Naive B cell (primary cell): ENCODE measurements around the gene ETS2. TPM values are rescaled to one million over a fixed set of nuclear protein-coding genes. Genes with fewer than 3 reads are reported as not detected.

Experiments used
- ATAC-seq, 2 donors: fragments of 150-1000 bp; cut with Tn5 transposase; 2 replicates each; pipeline ENCODE4 v1.10.0; 2021; ENCODE audit warnings: low read depth in 2 of 2, mild to moderate bottlenecking in 2 of 2, moderate library complexity in 2 of 2
- DNase-seq: peaks from one replicate; pipeline ENCODE4 v3.0.0; 2022
- H3K27ac Mint-ChIP-seq, 6 donors: one replicate each; pipeline ENCODE4 v1.8.0; 2020 to 2022; ENCODE audit warnings: mild to moderate bottlenecking in 6 of 6, mixed read lengths in 6 of 6, moderate library complexity in 5 of 6, inconsistent platforms in 2 of 6
- H3K27me3 Mint-ChIP-seq, 3 donors: one replicate each; pipeline ENCODE4 v1.8.0; 2021 to 2022; ENCODE audit warnings: mixed read lengths in 3 of 3, mild to moderate bottlenecking in 1 of 3
- H3K36me3 Mint-ChIP-seq, 2 donors: one replicate each; pipeline ENCODE4 v1.8.0; 2020 to 2022; ENCODE audit warnings: mixed read lengths in 2 of 2, inconsistent platforms in 1 of 2, mild to moderate bottlenecking in 1 of 2
- H3K4me1 Mint-ChIP-seq, 3 donors: one replicate each; pipeline ENCODE4 v1.8.0; 2020 to 2022; ENCODE audit warnings: mixed read lengths in 3 of 3, inconsistent platforms in 1 of 3, mild to moderate bottlenecking in 1 of 3, moderate library complexity in 1 of 3
- H3K4me3 Mint-ChIP-seq, 8 donors: one replicate each; pipeline ENCODE4 v1.8.0; 2020 to 2022; ENCODE audit warnings: mild to moderate bottlenecking in 8 of 8, mixed read lengths in 8 of 8, moderate library complexity in 8 of 8, inconsistent platforms in 2 of 8
- H3K9me3 Mint-ChIP-seq, 7 donors: one replicate each; pipeline ENCODE4 v1.8.0; 2020 to 2022; ENCODE audit warnings: mixed read lengths in 7 of 7, mild to moderate bottlenecking in 5 of 7, inconsistent platforms in 2 of 7, moderate library complexity in 1 of 7
- polyA plus RNA-seq, 6 donors: library from polyadenylated mRNA; unstranded; fragments of 300-500 nt; fragmentation: Illumina TruSeq; gene quantifications; one replicate each; pipeline ENCODE4 v1.2.3, GENCODE V29; 2021; ENCODE audit warnings: low read depth in 6 of 6

ETS2 gene
- polyA plus RNA-seq, 6 donors from 2014 or later: 1.4 to 2.7 (median 1.6) TPM

GRCh38 chr21:38798481-38798882 lies 7.2 kb upstream of the ETS2 start:
- H3K36me3 Mint-ChIP-seq: no peaks in the 10 kb centered on the region
- peaks cover 0 to 5% (median 4%) of the 10 kb centered on the region in 3 donors for H3K4me1 Mint-ChIP-seq
- ATAC-seq (no peak), DNase-seq (no peak)
- peaks cover 28 to 71% (median 44%) of the 10 kb centered on the region in 3 donors for H3K27me3 Mint-ChIP-seq
- H3K4me3 Mint-ChIP-seq: no peak overlapping the region
- no peaks in the 10 kb centered on the region for H3K9me3 Mint-ChIP-seq
- no peak overlapping the region for H3K27ac Mint-ChIP-seq

DNA sequence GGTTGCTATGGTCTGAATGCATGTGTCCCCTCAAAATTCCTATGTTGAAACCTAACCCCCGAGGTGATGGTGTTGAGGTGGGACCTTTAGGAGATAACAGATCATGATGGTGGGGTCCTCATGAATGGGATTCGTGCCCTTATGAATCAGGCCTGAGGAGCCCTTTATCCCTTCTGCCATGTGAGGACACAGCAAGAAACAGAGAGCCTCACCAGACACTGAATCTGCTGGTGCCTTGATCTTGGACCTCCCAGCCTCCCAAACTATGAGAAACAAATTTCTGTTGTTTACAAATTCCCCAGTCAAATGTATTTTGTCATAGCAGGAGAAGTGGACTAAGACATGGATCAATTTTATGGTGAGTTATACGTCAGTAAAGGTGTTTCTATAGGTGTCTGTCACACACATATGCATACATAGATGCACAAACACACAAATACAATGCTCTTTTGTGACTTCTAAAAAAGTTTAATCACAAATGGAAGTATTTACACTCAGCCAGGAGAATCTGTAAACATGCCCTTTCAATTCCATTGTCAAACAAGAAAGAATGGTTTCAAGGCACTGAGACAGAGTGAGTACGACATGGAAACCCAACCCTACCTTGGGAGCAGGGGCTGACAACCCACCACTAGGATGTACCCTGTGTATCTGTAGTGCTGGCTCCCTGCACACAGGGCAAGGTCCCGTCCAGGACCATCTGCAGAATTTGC lies 5.5 kb upstream of the ETS2 start:
- DNase-seq (no peak), ATAC-seq (no peak)
- Mint-ChIP-seq H3K4me3 (no peak overlapping the region), H3K4me1 (peaks cover 6 to 9% (median 7%) of the 10 kb centered on the region in 3 donors), H3K27me3 (peaks cover 18 to 54% (median 36%) of the 10 kb centered on the region in 3 donors), H3K9me3 (no peaks in the 10 kb centered on the region), H3K27ac (no peak overlapping the region), H3K36me3 (no peaks in the 10 kb centered on the region)

- H3K27ac Mint-ChIP-seq: peak overlapping the region in 1 of 6 donors; percentile 54
- peaks cover 11 to 47% (median 29%) of the 10 kb centered on the region in 3 donors for H3K27me3 Mint-ChIP-seq
- no peaks in the 10 kb centered on the region for H3K36me3 Mint-ChIP-seq
- H3K4me1 Mint-ChIP-seq: peaks cover 5 to 7% (median 6%) of the 10 kb centered on the region in 3 donors
- no peaks in the 10 kb centered on the region for H3K9me3 Mint-ChIP-seq
- DNase-seq: no peak
- ATAC-seq: no peak
- peak overlapping the region in 1 of 8 donors; percentile 40 for H3K4me3 Mint-ChIP-seq
Observed at GRCh38 chr21:38800924-38801744, 4.6 kb upstream of the ETS2 start.

DNA sequence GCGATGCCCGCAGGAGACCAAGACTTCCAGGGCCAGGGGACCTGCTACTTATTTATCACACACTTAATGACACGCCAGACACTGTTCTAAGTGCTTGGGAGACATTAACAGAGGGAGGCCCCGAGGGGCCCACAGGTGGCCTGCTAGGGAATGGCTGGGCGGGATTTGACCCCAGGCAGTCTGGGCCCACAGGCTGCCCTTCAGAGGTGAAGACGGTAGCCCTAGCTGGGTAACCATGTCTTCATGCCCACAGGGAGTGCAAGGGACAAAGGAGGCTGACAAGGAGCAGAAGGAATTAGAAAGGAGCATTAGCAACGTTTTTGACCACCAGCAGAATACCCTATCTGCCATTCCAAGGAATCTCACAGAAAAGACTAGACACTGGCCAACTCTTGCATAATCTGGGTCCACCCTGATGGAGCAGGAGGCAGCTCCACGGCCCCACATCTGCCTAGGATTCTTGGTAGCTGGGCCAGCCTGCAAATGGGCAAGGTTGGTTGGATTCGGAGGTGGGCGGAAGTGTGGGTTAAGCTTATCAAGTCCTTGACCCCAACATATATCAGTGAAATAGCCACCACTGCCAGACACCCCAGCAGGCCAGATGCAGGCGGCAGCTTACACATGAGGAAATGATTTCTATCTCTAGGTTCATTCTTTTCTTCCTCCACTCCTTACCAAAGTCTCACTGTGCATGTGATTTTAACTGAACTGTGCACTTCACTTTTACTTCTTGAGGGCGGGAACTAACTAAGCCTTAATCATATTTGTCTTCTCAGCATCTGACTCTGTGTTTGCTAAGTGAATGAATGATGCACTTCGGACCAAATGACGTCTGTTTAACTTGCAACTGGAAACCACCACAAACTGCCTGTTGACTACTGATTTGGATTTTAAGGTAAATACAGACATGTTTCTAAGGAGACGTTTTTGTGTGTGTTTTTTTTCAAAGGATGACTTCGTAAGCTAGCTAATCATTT lies 3.4 kb upstream of the ETS2 start:
- Mint-ChIP-seq H3K9me3 (no peaks in the 10 kb centered on the region), H3K36me3 (no peaks in the 10 kb centered on the region), H3K27me3 (peaks cover 14 to 36% (median 19%) of the 10 kb centered on the region in 3 donors), H3K4me3 (peak overlapping the region in 1 of 8 donors; percentile 36), H3K27ac (peak overlapping the region in 1 of 6 donors; percentile 17), H3K4me1 (peaks cover 12 to 17% (median 14%) of the 10 kb centered on the region in 3 donors)
- no peak for ATAC-seq
- DNase-seq: no peak

- Mint-ChIP-seq H3K27ac (peak overlapping the region in 1 of 6 donors; percentile 17), H3K4me1 (peaks cover 18 to 25% (median 18%) of the 10 kb centered on the region in 3 donors), H3K36me3 (no peaks in the 10 kb centered on the region), H3K4me3 (no peak overlapping the region), H3K9me3 (peaks cover 0 to under 1% (median 0%) of the 10 kb centered on the region in 7 donors), H3K27me3 (peaks cover 8 to 29% (median 16%) of the 10 kb centered on the region in 3 donors)
- DNase-seq (no peak), ATAC-seq (no peak)
Observed at GRCh38 chr21:38803075-38803660, 2.6 kb upstream of the ETS2 start.

- H3K27ac Mint-ChIP-seq: peak overlapping the region in 2 of 6 donors; percentile 6 to 15
- peaks cover 8 to 26% (median 16%) of the 10 kb centered on the region in 3 donors for H3K27me3 Mint-ChIP-seq
- DNase-seq (no peak), ATAC-seq (no peak)
- peaks cover 0 to 5% (median 0%) of the 10 kb centered on the region in 7 donors for H3K9me3 Mint-ChIP-seq
- peak overlapping the region; percentile 84 to 94 (median 89) for H3K4me3 Mint-ChIP-seq
- H3K4me1 Mint-ChIP-seq: peaks cover 24 to 33% (median 26%) of the 10 kb centered on the region in 3 donors
- no peaks in the 10 kb centered on the region for H3K36me3 Mint-ChIP-seq
Observed at GRCh38 chr21:38804030-38804788, 1.5 kb upstream of the ETS2 start.

- H3K4me3 Mint-ChIP-seq: peak overlapping the region; percentile 84 to 94 (median 89)
- H3K4me1 Mint-ChIP-seq: peaks cover 27 to 37% (median 29%) of the 10 kb centered on the region in 3 donors
- H3K27ac Mint-ChIP-seq: peak overlapping the region in 3 of 6 donors; percentile 6 to 47 (median 15)
- H3K36me3 Mint-ChIP-seq: no peaks in the 10 kb centered on the region
- peaks cover 8 to 26% (median 16%) of the 10 kb centered on the region in 3 donors for H3K27me3 Mint-ChIP-seq
- ATAC-seq (peak; percentile 1 to 13), DNase-seq (no peak)
- H3K9me3 Mint-ChIP-seq: peaks cover 0 to 5% (median 0%) of the 10 kb centered on the region in 7 donors
Observed at GRCh38 chr21:38804789-38805327, 871 bp upstream of the ETS2 start.

DNA sequence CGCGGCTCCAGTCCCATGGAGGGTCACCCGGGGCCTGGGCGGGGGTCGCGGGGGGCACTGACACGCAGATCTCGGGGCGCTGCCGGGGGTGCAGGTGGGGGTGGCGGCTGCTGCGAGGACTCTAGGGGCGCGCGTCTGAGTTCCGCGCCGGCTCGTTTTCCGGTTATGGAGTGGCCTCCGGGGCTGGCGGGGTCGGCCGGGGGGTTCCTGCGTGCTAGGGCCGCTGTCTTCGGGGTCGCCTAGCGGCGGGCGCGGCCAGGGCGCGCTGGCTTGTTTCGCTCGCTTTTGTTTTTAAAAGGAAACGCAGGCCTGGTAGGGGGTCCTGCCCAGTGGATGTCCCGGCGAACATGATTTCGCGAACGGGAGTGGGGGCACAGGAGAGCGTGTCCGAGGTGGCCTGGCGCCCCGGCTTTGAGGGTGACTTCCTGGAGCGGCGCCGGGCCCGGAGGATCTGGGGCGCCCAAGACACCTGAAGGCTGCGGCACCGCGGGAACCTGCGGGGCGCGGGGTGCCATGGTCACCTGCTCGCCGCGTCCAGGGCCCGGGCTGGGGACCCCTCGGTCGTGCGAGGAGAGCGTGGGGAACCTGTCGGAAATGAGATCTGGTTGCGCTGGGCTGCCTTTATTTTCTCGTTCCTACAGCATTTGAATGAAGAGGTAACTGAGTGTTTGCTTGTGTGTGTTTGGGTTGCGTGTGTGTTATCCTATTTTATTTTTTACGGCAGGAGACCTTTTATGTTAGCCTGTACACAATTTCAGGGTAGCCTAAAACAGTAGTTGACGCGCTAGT lies 618 bp downstream of the ETS2 start:
- H3K4me1 Mint-ChIP-seq: peaks cover 27 to 37% (median 29%) of the 10 kb centered on the region in 3 donors
- peaks cover 0 to 5% (median 0%) of the 10 kb centered on the region in 7 donors for H3K9me3 Mint-ChIP-seq
- peak overlapping the region in 3 of 6 donors; percentile 7 to 59 (median 35) for H3K27ac Mint-ChIP-seq
- peak overlapping the region; percentile 78 to 94 (median 92) for H3K4me3 Mint-ChIP-seq
- peak; percentile 14 for DNase-seq
- H3K27me3 Mint-ChIP-seq: peaks cover 8 to 13% (median 8%) of the 10 kb centered on the region in 3 donors
- peak; percentile 53 to 56 for ATAC-seq
- no peaks in the 10 kb centered on the region for H3K36me3 Mint-ChIP-seq

- Mint-ChIP-seq H3K4me3 (peak overlapping the region; percentile 78 to 94 (median 92)), H3K27ac (peak overlapping the region in 3 of 6 donors; percentile 7 to 59 (median 35)), H3K36me3 (no peaks in the 10 kb centered on the region), H3K27me3 (peaks cover 6 to 11% (median 8%) of the 10 kb centered on the region in 3 donors), H3K9me3 (peaks cover 0 to 5% (median 0%) of the 10 kb centered on the region in 7 donors), H3K4me1 (peaks cover 27 to 37% (median 29%) of the 10 kb centered on the region in 3 donors)
- no peak for DNase-seq
- ATAC-seq: no peak
Observed at GRCh38 chr21:38806942-38807284, 1.2 kb downstream of the ETS2 start.

DNA sequence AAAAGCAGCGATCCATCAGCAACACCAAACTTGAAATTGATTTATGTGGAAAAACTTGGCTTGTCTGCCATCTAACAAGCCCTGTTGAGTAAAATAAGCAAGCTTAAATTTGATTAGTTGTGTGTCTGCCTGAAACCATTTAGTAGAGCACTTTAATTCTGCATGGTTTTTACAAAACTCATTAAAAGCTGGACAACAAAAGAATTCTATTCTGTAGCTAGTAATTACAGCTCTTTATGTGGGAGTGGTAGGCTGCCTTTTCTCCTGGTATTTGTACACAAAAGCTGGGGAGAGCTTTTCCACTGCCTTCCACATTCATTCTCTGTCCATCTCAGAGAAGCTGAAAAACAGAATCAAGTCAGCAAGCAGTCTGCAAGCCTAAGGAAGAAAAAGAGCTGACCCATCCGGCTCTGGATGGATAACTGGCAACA lies 1.7 kb downstream of the ETS2 start:
- ATAC-seq (no peak), DNase-seq (no peak)
- H3K27ac Mint-ChIP-seq: peak overlapping the region in 1 of 6 donors; percentile 59
- peaks cover 0 to 5% (median 0%) of the 10 kb centered on the region in 7 donors for H3K9me3 Mint-ChIP-seq
- no peaks in the 10 kb centered on the region for H3K36me3 Mint-ChIP-seq
- H3K4me1 Mint-ChIP-seq: peaks cover 27 to 37% (median 29%) of the 10 kb centered on the region in 3 donors
- H3K4me3 Mint-ChIP-seq: peak overlapping the region in 5 of 8 donors; percentile 48 to 94 (median 84)
- H3K27me3 Mint-ChIP-seq: peaks cover 6 to 8% (median 6%) of the 10 kb centered on the region in 3 donors

DNA sequence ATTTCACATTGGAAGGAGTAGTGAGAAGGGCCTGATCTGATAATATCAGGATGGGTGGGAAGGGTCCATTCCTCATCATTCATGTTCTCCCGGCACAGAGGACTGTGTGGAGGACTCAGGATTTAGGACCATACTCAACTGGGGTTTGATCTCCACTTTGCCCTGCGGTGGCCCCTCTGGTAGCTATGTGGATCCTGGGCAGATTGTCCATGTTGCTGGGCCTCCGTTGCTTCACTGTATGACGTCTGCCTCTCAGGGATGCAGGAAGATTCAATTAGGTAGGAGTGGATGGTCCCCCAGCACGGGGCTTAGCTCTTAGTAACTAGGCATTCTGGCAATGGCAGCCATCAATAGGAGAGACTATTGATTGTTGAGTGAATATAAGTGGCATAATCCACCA lies 2.3 kb downstream of the ETS2 start:
- no peaks in the 10 kb centered on the region for H3K36me3 Mint-ChIP-seq
- ATAC-seq: no peak
- peak overlapping the region in 3 of 8 donors; percentile 55 to 94 (median 78) for H3K4me3 Mint-ChIP-seq
- H3K27me3 Mint-ChIP-seq: peaks cover under 1 to 8% (median 6%) of the 10 kb centered on the region in 3 donors
- DNase-seq: no peak
- no peak overlapping the region for H3K27ac Mint-ChIP-seq
- H3K4me1 Mint-ChIP-seq: peaks cover 27 to 37% (median 29%) of the 10 kb centered on the region in 3 donors
- H3K9me3 Mint-ChIP-seq: peaks cover 0 to 5% (median 0%) of the 10 kb centered on the region in 7 donors
